Fibroblast of skin of left quadriceps (primary cell): Measurements from ENCODE around the gene PPDPF.

Source experiments
- DNase-seq, 2 experiments: peaks; one replicate each; pipeline ENCODE4 v3.0.0-alpha.2; 2013; ENCODE audit warnings: low read depth in 2 of 2

PPDPF gene

DNA sequence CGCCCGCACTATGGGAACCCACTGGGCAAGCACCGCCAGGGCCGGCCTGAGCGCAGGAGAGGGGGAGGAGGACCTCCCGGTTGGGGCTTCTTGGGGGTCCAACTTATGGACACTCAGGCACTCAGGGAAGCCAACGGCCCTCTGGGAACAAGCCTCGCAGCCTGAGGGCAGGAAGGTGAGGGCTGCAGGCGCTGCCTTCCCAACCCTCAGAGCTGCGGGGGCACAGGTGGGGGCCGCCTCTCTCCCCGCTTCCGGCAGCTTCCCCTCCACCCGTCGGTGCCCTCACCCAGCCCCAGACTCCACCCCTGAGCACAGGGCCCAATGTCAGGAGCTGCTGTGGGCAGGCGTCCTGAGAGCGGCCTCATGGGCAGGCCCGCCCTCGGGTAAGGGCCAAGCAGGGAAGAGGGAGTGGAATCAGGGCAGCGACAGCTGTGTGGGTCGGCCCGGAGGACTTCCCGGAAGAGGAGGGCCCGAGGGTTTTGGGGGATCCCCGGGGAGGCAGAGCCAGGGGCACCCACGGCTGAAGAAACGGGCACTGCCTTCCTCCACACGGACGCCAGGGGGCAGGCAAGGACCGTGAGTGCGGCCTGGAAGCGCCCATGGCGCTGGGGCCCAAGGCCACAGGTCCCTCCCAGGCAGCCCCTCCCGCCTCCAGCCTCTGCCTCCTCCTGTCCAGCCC, 17.1 kb downstream of the PPDPF start:
- DNase-seq = peak; percentile 40 to 43

DNA sequence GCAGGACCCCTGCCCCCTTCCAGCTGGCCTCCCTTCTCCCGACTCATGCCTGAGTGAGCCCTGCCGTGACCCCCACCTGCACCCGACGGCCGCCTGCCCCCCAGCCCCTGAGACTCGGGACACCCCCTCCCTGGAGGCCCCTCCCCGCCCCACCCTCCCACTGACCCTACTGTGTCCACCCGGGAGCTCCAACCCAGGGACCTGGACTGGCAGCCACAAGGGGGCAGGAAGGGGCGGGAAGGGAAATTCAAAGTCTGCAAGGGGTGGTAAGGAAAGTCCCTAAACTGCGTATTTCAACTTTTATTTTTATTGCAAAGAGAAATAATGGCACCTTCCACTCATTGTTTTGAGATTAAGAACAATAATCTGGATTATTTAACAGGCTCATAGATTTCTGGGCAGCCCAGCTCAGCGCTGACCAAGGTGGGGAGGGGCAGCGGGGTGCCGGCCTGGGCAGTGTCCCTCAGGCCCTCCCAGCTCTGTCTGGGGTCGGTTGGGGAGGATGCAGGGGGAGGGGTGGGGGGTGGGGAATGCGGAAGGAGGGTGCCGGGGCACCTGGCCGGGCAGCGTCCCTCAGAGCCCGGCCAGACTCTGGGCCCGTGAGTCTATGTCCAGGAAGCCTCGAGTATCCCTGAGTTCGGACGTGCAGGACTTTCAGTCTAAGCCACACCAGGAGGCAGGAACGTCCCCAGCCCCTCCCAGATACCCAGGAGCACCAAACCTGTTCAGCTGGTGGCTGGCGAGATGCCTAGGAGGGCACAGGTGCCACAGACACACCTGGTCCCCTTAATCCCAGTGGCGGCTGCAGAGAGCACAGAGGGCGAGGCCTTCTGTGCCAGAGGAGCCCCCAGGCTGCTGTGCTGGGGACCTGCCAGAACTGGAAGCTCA, 17.9 kb downstream of the PPDPF start:
- DNase-seq = no peak

DNA sequence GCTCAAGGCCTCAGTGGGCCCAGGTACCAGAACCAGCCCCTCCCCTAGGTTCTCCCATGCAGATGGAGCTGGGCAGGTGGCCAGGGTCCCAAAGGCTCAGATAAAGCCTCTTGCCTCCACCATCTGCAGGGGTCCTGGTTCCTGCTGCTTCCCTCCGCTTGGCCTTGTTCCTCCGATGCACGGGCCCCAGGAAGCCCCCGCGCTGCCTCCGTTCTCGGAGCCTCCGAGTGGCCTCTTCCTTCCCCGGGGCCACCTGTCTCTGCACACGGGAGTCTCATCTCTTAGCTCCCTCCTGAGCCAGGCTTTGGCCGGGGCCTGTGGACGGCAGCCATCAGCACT, 18.5 kb downstream of the PPDPF start:
- no peak for DNase-seq

DNA sequence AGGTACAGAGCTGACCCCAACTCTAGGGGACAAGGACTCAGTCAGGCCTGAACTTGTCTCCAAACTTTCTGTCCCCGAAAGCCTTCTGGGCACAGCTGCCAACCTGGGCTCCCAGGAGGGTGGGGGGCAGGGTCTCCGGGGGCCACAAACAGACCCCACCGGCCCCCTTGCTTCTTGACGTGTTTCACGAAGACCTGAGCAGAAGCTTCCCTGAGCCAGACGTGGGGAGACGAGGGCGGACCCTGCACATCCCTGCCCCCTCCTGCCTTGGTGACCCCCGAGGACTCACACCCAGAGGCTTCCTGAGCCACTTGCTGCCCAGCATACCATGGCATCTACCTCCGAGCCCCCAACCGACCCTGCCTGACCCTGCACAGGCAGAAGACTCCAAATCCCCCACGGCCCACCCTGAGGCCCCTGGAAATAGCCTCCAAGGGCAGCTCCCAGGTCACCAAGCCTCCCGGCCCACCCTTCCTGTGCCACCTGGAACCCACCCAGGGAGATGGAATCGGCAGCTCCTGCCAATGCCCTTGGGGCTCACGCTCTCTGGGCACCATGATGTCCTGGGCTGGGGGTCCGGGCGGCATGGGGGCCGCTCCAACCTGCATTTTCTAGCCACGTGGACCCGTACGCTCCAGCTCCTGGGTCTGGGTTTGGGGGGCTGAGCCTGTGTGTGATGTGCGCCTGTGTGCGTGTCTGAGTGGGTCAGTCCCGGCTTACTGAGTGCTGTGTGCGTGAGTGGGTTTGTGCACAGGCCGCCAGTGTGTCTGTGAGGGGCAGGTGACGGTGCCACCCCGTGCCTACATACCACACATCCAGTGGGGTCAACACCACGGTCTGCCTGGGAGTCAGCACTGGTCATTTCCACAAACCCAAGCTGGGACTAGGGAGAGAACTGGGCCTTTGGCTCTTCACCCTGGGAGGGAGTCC, 19.1 kb downstream of the PPDPF start:
- no peak for DNase-seq

DNA sequence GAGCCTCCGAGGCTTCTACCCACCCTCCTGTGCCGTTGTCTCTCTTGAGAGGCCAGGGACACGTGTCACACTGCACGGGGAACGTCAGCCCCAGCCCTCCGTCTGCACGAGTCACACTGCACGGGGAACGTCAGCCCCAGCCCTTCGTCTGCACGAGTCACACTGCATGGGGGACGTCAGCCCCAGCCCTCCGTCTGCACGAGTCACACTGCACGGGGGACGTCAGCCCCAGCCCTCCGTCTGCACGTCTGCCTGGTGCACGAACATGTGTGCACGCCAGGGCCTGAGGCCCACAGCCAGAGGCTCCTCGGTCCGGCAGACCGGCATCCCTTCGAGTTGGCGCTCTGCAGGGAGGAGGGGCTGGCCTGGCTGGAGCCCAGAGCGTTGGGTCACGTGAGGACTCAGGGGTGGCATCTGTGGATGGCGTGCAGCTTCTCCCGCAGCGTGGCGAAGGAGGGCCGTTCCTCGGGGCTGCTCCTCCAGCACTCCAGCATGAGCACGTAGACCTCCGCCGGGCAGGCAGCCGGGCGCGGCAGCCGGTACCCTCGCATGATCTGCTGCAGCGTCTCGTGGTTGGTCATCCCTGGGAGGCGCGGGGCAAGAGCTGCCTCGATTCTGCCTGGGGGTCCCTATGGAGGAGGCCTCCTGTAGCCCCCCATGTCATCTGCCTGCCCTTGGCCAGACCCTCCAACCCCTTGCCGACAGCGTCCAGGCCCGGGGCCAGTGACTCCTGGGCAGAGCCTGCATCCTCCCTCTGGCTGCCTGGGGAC, 20.0 kb downstream of the PPDPF start:
- DNase-seq = no peak

DNA sequence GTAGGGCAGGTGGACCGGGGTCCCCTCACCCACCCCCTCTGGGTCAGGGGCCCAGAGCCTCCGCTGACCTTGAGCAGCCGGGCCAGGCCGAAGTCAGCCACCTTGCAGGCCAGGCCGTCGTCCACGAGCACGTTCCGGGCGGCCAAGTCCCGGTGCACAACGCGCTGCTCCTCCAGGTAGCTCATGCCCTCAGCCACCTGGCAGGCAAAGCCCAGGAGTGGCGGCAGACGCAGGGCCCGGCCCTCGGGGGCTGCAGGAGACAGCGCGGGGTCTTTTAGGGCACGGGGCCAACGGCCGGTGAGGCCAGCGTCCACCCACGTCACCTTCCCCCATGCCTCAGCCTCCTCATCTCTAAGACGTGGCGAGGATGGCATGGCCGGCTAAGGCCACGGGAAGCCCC, 20.8 kb downstream of the PPDPF start:
- DNase-seq = no peak

DNA sequence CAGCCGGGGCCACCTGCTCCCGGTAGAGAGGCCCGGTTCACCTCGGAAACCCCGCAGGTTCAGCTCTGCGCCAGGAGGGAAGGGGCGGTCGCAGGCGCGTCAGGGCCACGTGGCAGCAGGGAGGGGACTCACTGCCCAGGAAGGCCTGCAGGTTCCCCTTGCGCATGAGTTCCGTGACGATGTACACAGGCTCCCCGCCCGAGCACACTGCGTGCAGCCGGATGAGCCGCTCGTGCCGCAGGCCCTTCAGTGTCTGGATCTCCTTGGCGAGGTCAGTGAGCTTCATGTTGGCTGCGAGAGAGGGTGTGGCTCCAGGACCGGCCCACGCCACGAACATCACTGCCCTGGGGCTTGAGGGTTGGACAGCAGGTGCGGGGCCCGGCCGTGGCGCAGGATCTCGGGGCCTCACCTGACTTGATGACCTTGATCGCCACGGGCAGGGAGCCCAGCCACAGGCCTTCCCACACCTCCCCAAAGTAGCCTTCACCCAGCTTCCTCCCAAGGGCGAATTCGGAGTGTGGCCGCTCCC, 21.5 kb downstream of the PPDPF start:
- DNase-seq = no peak

DNA sequence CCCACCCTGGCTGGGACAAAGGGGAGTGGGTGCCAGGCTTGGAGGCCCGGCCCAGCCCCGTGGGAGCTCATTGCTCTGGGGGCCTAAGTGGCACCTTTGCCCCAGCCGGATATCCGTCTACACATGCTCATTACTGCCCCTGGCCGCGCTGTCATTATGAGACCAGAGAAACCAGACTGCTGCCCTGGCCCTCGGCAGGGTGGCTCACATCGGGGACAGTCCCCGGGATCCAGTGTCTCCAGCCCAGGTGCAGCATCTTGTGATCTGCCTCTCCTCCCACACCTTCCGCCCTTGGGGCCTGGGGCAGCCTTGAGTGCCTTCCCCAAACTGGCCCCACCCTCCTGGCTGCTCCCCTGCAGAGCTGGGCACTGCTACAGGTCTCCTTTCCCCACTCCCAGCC, 22.1 kb downstream of the PPDPF start:
- DNase-seq = no peak

DNA sequence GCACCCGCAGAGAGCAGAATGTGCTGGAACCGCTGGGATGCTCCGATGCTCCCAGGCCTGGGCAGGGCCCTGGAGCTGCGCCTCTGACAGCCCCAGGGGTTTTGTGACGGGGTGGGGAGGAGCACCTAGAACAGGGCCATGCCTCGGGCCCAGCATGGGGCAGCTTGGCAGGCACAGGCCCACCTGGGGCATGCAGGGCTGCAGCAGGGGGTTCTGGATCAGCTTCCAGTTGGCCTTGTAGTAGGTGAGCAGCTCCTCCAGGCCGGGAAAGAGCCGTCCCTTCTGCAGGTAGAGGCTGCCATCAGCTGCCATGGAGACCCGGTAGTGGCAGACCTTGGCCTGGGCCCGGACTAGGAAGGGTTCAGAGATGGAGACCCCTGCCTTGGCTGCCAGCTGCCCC, 22.6 kb downstream of the PPDPF start:
- no peak for DNase-seq

DNA sequence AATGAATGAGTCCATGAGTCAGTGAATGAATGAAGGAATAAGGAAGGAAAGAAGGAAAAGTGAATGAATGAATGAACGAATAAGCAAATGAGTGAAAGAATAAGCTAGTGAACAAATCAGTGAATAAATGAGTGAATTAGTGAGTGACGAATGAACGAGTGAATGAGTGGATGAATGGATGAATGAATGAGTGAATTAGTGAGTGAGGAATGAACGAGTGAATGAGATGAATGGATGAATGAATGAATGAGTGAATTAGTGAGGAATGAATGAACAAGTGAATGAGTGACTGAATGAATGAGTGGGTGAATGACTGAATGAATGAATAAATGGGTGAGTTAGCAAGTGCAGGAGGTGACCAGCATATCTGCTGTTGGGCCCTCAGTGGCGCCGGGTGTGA, 23.2 kb downstream of the PPDPF start:
- DNase-seq = no peak

DNA sequence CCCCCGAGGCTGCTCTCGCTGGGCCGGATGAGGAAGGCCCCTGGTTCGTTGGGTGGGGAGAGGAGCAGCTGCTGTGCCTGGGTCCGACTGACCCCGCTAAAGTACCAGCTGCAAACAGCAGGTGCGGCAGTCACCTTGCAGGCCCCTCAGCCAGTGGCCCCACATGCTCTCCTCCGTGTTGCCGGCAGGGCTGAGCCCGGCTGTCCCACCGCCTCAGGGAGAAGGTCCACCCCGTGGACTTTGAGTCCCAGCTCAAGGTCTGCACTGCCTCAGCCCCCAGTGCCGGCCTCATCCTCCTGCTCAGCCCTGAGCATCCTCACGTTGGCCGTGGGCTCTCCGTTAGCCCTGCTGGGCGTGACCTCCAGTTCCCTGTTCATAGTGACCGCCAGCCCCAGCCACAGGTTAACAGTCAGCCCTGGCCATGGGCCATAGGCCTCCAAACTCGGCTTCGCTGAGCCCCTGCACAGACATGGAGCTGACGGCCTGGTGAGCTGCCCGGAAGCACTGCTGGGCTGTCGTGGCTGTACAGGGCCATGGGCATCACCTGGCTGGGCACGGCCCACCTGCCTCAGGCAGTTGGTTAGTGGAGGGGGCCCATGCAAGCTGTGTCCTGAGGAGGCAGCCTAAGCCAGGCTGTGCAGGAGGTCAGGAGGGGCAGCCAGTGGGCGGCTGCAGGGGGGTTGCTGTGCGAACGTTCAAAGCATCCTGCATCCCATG, 23.8 kb downstream of the PPDPF start:
- no peak for DNase-seq

DNA sequence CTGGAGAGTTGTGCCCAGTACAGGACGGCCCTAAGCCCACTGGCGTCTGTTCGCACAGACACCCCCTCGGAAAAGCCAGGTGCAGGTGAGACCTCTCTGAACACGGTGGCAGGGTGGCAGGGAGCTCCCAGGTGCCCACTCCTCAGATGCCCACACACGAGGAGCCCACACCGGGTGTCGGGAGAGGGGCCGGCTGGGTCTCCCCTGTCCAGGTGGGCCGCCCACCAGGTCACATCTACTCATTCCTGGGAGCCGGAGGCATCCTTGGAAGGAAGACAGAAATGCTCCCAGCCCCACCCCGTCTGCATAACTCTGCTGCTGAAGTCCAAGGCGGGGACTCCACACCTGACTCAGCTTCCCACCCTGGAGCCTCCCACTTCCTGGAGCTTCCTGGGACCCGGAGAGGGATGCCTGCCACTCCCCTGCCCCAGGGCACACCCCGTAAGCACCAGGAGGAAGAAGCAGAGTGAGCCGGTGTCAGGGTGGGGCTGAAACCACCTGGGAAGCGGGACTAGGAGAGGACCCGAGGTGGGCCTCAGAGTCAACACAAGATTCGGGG, 24.5 kb downstream of the PPDPF start:
- no peak for DNase-seq

DNA sequence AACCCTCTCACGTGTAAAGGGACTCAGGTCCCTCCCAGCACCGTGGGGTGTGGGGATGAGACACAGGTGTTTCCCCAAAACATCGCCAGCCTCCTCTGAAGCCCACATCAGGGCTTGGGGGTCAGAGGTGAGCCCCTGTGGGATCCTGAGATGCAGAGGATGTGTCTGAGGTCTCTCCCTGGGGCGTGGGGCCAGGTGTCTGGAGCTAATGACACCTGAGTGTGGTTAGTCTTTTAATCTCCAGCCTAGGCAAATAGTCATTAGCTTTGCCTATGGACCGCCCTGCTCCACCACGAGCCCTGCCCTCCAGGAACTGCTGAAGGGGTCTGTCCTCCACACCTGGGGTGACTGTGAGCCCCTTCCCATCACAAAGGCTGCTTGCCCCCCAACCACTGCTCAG, 25.2 kb downstream of the PPDPF start:
- DNase-seq = no peak

DNA sequence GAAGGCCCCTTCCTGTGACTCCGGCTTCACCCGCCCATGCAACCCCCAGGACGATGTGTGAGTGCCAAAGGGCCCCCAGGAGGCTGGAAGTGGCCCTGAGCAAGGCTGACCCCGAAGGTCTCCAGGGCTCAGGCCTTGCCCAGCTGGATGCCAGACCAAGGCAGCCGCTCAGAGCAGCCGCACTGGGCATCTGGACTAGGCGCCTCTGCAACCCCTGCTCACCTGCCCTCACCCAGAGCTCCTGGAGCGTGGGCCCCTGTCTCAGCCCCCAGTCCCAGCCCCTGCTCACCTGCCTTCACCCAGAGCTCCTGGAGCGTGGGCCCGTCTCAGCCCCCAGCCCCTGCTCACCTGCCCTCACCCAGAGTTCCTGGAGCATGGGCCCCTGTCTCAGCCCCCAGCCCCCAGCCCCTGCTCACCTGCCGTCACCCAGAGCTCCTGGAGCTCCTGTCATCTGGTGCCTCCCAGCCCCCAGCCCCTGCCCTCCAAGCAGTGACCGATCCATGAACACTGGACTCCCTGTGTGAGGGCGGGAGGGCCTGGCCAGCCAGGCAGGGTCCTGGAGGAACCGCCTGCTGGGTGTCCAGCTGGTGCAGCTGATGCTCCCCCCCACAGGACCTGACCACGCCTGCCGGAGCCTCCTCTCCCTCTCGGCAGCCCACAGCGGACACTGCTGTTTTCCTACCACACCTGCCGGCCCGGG, 25.8 kb downstream of the PPDPF start:
- DNase-seq = no peak

DNA sequence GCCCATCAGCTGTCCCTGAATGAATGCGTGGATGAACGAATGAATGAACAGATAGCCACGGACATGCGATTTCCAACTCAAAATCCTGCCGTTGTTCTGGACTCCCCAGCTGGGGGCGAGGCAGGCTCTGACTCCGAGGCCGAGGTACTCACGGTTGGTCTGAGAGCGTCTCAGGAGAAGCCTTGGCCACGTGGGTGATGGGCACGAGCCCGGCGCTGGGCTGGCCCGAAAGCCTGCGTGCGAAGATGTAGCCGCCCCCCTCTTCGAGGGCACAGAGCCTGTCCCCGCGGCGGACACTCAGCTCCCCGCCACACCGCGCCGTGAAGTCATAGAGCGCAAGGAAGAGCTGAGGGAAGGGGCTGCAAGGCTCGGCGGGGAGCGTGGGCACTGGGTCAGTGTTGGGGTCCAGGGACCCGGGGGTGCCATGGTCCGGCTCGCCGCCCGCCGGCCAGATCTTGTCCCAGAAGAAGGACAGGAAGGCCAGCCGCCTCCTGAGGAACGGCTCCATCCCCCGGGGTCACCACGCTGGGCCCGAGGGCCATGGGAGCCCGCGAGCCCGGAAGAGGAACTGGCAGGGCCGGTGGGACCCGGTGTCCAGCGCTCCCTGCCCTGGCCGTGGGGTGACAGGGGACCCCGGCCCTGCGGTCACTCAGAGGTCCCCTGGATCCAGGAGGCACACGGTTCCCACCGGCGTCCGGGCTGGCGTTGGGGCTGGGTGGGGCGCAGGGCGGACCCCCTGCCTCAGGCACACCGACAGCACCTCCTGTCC, 26.6 kb downstream of the PPDPF start:
- no peak for DNase-seq

DNA sequence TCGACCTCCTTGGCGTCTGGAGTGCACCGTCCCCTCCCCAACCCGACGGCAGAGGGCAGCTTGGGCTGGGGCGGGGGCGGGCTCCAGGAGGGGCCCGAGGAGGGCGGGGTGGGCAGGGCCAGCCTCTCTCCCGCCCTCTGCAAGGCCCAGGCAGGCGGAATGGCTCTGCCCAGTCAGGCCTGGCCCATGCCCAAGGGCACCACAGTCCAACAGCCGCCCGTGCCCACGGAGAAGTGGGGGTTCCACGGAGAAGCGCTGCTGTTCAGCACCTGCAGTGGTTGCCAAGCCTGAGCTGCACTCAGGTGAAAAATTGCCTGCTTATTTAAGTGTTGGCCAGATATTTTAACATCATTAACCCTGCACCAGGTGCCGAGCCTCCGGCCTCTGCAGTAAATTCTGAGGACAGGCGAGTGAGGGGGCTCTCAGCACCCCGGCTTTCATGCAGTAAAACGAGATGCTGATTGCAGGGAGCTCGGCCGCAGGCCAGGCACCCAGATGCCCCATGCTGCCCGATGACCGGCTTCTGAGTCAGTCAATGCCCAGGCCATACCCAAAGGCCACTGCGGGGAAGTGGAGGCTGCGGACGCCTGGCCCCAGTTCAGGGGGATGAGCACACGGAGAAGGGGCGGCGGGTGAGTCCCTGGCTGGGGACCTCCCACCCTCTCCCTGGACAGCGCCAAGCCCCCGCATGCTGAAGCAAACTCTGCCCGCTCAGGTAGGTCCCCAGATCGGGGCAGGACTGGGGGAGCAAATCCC, 27.3 kb downstream of the PPDPF start, which contains the start of gene SRMS:
TSS of gene SRMS (minus strand) at position 25 of the 756 bp plus-strand sequence. CDS start 286 bp downstream, outside the sequence.
- no peak for DNase-seq

DNA sequence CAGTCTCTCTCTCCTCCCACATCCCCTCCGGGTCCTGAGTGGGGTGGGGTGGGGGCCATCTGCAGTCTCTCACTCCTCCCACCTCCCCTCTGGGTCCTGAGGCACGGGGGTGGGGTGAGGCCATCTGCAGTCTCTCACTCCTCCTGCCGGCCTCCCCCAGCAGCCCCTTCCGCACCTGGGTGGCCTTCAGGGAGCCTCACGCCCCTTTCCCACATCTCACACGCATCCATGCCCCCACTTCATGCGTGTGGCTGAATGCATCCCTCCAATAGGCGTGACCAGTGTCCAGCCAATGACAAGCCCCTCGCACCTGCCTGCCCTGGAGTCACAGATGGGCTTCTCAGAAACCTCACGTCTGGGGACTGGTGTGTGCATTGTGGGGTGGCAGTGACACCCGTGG, 28.0 kb downstream of the PPDPF start:
- DNase-seq = no peak

DNA sequence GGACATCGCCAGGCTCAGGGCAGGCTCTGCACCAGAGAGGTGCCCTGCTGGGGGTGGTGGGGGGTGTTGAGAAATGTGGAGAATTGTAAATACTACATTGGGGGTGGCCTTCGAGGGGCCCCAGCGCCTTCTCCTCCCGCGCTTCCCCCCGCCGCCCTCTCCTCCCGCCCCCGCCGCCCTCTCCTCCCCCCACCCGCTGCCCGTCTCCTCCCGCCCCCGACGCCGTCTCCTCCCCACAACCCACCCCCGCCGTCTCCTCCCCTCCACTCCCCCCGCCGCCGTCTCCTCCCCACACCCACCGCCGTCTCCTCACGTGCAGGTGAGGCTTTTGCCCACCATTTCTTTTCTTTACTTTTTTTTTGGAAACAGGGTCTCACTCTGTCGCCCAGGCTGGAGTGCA, 28.5 kb downstream of the PPDPF start:
- DNase-seq = no peak
